Activated T-cell treated with anti-CD3 and anti-CD28 coated beads, Interleukin-2, amount 50 U/mL, for 4 hours (primary cell): ENCODE results near the gene MTMR3. TPM values are rescaled to one million over a fixed set of nuclear protein-coding genes. Genes with fewer than 3 reads are reported as not detected.
"Not testable (repeated sequence)": the region's sequence is repeated elsewhere in the genome, so short reads cannot be mapped to it uniquely, and the experiment has no call there.

Experiments
- ATAC-seq, 2 donors: fragments of 200-7000 bp; cut with Tn5 transposase; one replicate each; pipeline ENCODE4 v1.10.0; 2021
- DNase-seq: peaks from one replicate; pipeline ENCODE4 v3.0.0-alpha.2; 2020
- H3K27me3 Mint-ChIP-seq: one replicate; pipeline ENCODE4 v1.8.0; 2021; ENCODE audit warnings: low read depth, mixed read lengths
- H3K36me3 Mint-ChIP-seq: one replicate; pipeline ENCODE4 v1.8.0; 2022; ENCODE audit warnings: mixed read lengths; ENCODE audit not compliant: insufficient read depth
- H3K4me1 Mint-ChIP-seq: one replicate; pipeline ENCODE4 v1.8.0; 2021; ENCODE audit warnings: low read depth, mixed read lengths
- H3K4me3 Mint-ChIP-seq: one replicate; pipeline ENCODE4 v1.8.0; 2021; ENCODE audit warnings: mild to moderate bottlenecking, moderate library complexity, mixed read lengths
- H3K9me3 Mint-ChIP-seq: one replicate; pipeline ENCODE4 v1.8.0; 2021; ENCODE audit warnings: mixed read lengths
- total RNA-seq, 3 donors: library from RNA; stranded (reverse); gene quantifications; one replicate each; pipeline ENCODE4 v1.2.1, GENCODE V29; 2021

Gene MTMR3
- total RNA-seq, 3 donors from 2014 or later, result 15.2 to 19.8 (median 15.8) TPM

- Mint-ChIP-seq H3K4me3 (no peak overlapping the region), H3K27me3 (no peaks in the 10 kb centered on the region), H3K4me1 (peaks cover 57% of the 10 kb centered on the region), H3K36me3 (no peaks in the 10 kb centered on the region), H3K9me3 (no peaks in the 10 kb centered on the region)
- DNase-seq, result no peak
- no peak for ATAC-seq
Observed at GRCh38 chr22:29948385-29948769, 65.4 kb downstream of the MTMR3 start.

GRCh38 chr22:29949872-29950271, 66.9 kb downstream of the MTMR3 start:
- Mint-ChIP-seq H3K4me3 (no peak overlapping the region), H3K27me3 (no peaks in the 10 kb centered on the region), H3K36me3 (no peaks in the 10 kb centered on the region), H3K9me3 (no peaks in the 10 kb centered on the region), H3K4me1 (peaks cover 47% of the 10 kb centered on the region)
- DNase-seq (no peak), ATAC-seq (no peak)

DNA sequence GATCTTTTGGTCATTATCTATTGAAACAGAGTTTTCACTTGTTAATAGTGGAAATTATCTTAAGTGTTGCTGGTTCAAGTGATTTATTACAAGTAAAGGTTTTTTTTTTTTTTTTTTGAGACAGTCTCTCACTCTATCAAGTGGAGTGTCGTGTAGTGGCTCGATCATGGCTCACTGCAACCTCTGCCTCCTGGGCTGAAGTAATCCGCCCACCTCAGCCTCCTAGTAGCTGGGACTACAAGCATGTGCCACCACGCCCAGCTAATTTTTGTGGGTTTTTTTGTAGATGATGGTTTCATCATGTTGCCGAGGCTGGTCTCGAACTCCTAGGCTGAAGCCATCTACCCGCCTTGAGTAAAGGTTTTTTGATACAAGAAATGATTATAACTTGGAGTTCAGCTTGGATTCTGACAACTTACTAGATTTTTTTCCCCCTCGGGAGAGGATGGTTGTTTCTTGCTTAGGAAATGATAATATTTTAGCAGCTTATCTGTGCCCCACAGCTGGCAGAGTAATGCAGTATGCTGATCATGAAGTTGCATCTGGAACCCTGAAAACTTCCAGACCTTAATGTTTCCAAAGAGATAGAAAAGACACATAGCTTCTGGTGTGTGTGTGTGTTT, 68.9 kb downstream of the MTMR3 start:
- Mint-ChIP-seq H3K9me3 (no peaks in the 10 kb centered on the region), H3K4me1 (peaks cover 39% of the 10 kb centered on the region), H3K4me3 (no peak overlapping the region), H3K27me3 (no peaks in the 10 kb centered on the region), H3K36me3 (no peaks in the 10 kb centered on the region)
- DNase-seq (no peak), ATAC-seq (no peak)

GRCh38 chr22:29954203-29954855, 71.4 kb downstream of the MTMR3 start:
- H3K4me1 Mint-ChIP-seq, result peaks cover 31% of the 10 kb centered on the region
- no peak overlapping the region for H3K4me3 Mint-ChIP-seq
- DNase-seq, result no peak
- ATAC-seq, result no peak
- H3K27me3 Mint-ChIP-seq, result no peaks in the 10 kb centered on the region
- H3K36me3 Mint-ChIP-seq, result peaks cover 10% of the 10 kb centered on the region
- H3K9me3 Mint-ChIP-seq, result no peaks in the 10 kb centered on the region

- Mint-ChIP-seq H3K36me3 (peaks cover 12% of the 10 kb centered on the region), H3K9me3 (no peaks in the 10 kb centered on the region), H3K4me1 (peaks cover 19% of the 10 kb centered on the region), H3K27me3 (no peaks in the 10 kb centered on the region), H3K4me3 (no peak overlapping the region)
- ATAC-seq, result no peak
- DNase-seq, result no peak
Observed at GRCh38 chr22:29956680-29957079, 73.7 kb downstream of the MTMR3 start.

DNA sequence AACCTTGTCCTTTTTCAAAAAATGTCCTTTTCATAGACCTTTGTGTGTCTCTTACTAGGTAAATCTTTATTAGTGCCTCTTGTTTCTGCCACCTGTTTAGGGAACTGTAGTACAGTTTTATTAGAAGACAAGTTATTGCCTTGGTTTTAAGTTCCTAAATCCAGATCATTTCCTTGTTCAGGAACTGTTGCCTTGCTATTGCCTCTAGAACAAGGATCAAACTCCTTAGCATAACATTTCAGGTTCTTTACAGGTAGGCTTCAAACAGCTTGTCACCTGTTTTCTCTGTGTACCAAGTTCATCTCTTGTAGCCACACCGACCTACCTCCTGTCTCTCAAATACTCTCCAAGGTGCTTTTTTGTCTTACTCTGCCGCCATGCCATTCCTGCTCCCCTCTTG, 75.2 kb downstream of the MTMR3 start:
- peaks cover 12% of the 10 kb centered on the region for H3K36me3 Mint-ChIP-seq

DNA sequence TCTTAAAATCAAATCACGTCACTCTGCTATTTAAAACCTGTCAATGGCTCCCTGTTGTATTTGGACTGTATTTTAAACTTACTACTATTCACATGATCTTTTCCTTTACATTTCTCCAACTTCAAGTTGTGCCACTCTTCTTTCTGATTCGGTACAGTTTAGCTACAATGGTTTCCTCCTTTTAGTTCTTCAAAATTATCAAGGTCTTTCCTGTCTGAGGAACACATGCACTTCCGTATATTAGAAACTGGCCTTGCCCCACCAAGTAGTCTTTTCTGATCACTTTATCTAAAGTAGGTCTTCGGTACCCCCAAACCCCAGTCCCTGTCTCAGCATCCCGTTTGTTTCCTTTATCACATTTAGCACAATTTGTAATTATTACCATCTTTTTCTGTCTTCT, 81.8 kb downstream of the MTMR3 start:
- Mint-ChIP-seq H3K36me3 (peaks cover 13% of the 10 kb centered on the region), H3K4me1 (peaks cover 8% of the 10 kb centered on the region), H3K27me3 (no peaks in the 10 kb centered on the region), H3K4me3 (no peak overlapping the region), H3K9me3 (no peaks in the 10 kb centered on the region)
- DNase-seq (no peak), ATAC-seq (no peak)

More for the DNA sequence above, 75.2 kb downstream of the MTMR3 start:
- Mint-ChIP-seq H3K9me3 (no peaks in the 10 kb centered on the region), H3K4me1 (peaks cover 12% of the 10 kb centered on the region), H3K4me3 (no peak overlapping the region), H3K27me3 (no peaks in the 10 kb centered on the region)
- DNase-seq (no peak), ATAC-seq (no peak)

DNA sequence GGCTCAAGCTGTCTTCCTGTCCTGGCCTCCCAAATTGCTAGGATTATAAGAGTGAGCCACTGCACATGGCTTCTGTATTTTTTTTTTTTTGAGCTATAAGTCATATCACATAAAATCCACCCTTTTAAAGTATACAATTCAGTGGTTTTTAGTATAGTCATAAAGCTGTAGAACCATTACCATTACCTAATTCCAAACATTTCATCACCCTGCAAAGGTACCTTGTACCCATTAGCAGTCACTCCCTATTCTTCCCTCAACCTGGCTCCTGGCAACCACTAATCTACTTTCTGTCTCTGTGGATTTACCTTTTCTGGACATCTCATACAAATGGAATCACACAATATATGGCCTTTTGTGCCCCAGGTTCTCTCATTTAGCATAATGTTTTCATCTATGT, 84.5 kb downstream of the MTMR3 start:
- DNase-seq (no peak), ATAC-seq (no peak)
- H3K4me1 Mint-ChIP-seq, result peaks cover 5% of the 10 kb centered on the region
- H3K4me3 Mint-ChIP-seq, result no peak overlapping the region
- H3K27me3 Mint-ChIP-seq, result no peaks in the 10 kb centered on the region
- H3K36me3 Mint-ChIP-seq, result peaks cover 12% of the 10 kb centered on the region
- H3K9me3 Mint-ChIP-seq, result no peaks in the 10 kb centered on the region

- peaks cover 2% of the 10 kb centered on the region for H3K4me1 Mint-ChIP-seq
- H3K4me3 Mint-ChIP-seq, result no peak overlapping the region
- H3K9me3 Mint-ChIP-seq, result no peaks in the 10 kb centered on the region
- no peaks in the 10 kb centered on the region for H3K27me3 Mint-ChIP-seq
- ATAC-seq (no peak), DNase-seq (no peak)
- peaks cover 15% of the 10 kb centered on the region for H3K36me3 Mint-ChIP-seq
Observed at GRCh38 chr22:29971607-29972006, 88.6 kb downstream of the MTMR3 start.

DNA sequence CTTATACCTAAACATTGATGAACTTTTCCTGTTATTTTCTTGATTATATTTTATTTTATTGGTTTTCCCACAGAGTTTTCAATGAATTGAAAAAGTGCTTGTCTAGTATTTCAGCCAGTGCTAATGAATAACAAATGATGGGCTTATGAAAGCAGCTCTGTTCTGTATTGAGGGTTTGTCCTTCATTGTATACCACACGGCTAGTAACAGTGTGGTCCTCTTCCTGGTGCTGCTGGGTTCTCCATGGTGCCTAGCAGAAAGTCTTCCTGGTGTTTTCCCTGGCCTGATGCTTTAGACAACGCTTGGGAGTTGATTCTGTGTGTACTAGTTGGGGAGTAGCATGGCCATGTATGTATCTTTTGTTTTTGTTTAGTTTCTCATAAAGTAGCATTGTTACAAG, 89.1 kb downstream of the MTMR3 start:
- DNase-seq (no peak), ATAC-seq (no peak)
- Mint-ChIP-seq H3K4me1 (no peaks in the 10 kb centered on the region), H3K36me3 (peaks cover 15% of the 10 kb centered on the region), H3K27me3 (no peaks in the 10 kb centered on the region), H3K4me3 (no peak overlapping the region), H3K9me3 (no peaks in the 10 kb centered on the region)

GRCh38 chr22:29973269-29973668, 90.3 kb downstream of the MTMR3 start:
- Mint-ChIP-seq H3K4me1 (no peaks in the 10 kb centered on the region), H3K4me3 (no peak overlapping the region), H3K36me3 (peaks cover 15% of the 10 kb centered on the region), H3K27me3 (no peaks in the 10 kb centered on the region), H3K9me3 (no peaks in the 10 kb centered on the region)
- ATAC-seq, result no peak
- no peak for DNase-seq

DNA sequence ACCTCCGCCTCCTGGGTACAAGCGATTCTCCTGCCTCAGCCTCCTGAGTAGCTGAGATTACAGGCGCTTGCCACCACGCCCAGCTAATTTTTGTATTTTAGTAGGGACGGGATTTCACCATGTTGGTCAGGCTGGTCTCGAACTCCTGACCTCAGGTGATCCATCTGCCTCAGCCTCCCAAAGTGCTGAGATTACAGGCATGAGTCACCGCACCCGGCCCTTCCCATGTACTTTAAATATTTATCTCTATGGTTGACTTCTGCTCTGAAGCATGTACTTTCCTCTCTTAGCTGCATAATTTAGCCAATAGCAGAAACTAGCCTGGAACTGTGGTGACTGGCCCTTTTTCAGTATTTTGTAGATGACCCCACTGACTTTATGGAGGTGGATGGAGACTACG, 90.7 kb downstream of the MTMR3 start:
- H3K9me3 Mint-ChIP-seq, H3K4me1 Mint-ChIP-seq, H3K27me3 Mint-ChIP-seq, ATAC-seq, DNase-seq, H3K4me3 Mint-ChIP-seq: not testable (repeated sequence)
- peaks cover 15% of the 10 kb centered on the region for H3K36me3 Mint-ChIP-seq

GRCh38 chr22:29975494-29975893, 92.5 kb downstream of the MTMR3 start:
- no peaks in the 10 kb centered on the region for H3K9me3 Mint-ChIP-seq
- peaks cover 10% of the 10 kb centered on the region for H3K36me3 Mint-ChIP-seq
- H3K4me1 Mint-ChIP-seq, result no peaks in the 10 kb centered on the region
- no peak for ATAC-seq
- H3K4me3 Mint-ChIP-seq, result no peak overlapping the region
- H3K27me3 Mint-ChIP-seq, result no peaks in the 10 kb centered on the region
- no peak for DNase-seq

- Mint-ChIP-seq H3K4me1 (no peaks in the 10 kb centered on the region), H3K27me3 (no peaks in the 10 kb centered on the region), H3K36me3 (peaks cover 14% of the 10 kb centered on the region), H3K9me3 (no peaks in the 10 kb centered on the region), H3K4me3 (no peak overlapping the region)
- no peak for ATAC-seq
- no peak for DNase-seq
Observed at GRCh38 chr22:29977107-29977506, 94.1 kb downstream of the MTMR3 start.

DNA sequence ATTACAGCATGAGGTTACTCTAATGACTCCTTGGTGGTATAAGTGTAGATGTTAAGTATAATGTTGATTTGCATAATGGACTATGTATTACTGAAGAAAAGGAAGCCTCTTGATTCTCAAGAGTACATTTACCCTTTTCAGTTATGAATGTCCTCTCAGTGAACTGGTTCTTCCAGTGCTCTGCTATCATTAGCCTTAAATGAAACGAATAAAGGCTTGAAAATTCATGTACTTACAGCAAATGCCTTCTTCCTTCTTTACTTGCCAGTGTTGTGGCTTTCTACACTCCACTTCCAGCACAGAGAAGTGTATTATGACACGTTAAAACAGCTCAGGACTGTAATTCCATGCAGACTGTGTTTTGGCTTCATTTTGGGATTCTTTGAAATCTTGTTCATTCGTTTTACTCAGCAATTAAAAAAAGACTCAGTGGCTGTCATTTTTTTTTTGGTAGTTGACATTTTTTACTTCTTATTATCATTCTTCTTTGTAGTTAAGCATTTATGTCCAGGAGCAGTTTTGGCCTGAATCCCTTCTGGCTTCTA, 96.9 kb downstream of the MTMR3 start:
- Mint-ChIP-seq H3K4me3 (no peak overlapping the region), H3K27me3 (no peaks in the 10 kb centered on the region), H3K36me3 (peaks cover 15% of the 10 kb centered on the region), H3K4me1 (no peaks in the 10 kb centered on the region), H3K9me3 (no peaks in the 10 kb centered on the region)
- DNase-seq (no peak), ATAC-seq (no peak)
